Stimulated activated naive B cell treated with anti-CD40 and anti-IgM and Interleukin-4, amounts not matched to agents 10 μg/mL and 1 μg/mL and 100 μg/mL, for 72 hours (primary cell): ENCODE data around the gene FRMPD4.
A peak's percentile ranks its signal among the peaks of the same experiment; 100 is the strongest.
"Not testable (repeated sequence)": the region's sequence is repeated elsewhere in the genome, so short reads cannot be mapped to it uniquely, and the experiment has no call there.

ENCODE experiments used
- ATAC-seq, 2 donors: fragments of 150-1000 bp; cut with Tn5 transposase; replicated peaks; 2 replicates each; pipeline ENCODE4 v1.10.0; 2021; ENCODE audit warnings: moderate library complexity in 1 of 2
- DNase-seq: peaks from one replicate; pipeline ENCODE4 v3.0.0; 2021
- H3K27ac Mint-ChIP-seq: one replicate; pipeline ENCODE4 v1.8.0; 2022; ENCODE audit warnings: mild to moderate bottlenecking, mixed read lengths
- H3K27me3 Mint-ChIP-seq, 2 donors: one replicate each; pipeline ENCODE4 v1.8.0; 2022; ENCODE audit warnings: mixed read lengths in 2 of 2
- H3K36me3 Mint-ChIP-seq, 2 donors: one replicate each; pipeline ENCODE4 v1.8.0; 2022; ENCODE audit warnings: mixed read lengths in 2 of 2, mild to moderate bottlenecking in 1 of 2
- H3K4me1 Mint-ChIP-seq, 2 donors: one replicate each; pipeline ENCODE4 v1.8.0; 2022; ENCODE audit warnings: mixed read lengths in 2 of 2, mild to moderate bottlenecking in 1 of 2
- H3K4me3 Mint-ChIP-seq, 2 donors: one replicate each; pipeline ENCODE4 v1.8.0; 2022; ENCODE audit warnings: mild to moderate bottlenecking in 2 of 2, mixed read lengths in 2 of 2, moderate library complexity in 1 of 2
- H3K9me3 Mint-ChIP-seq, 2 donors: one replicate each; pipeline ENCODE4 v1.8.0; 2022; ENCODE audit warnings: mixed read lengths in 2 of 2, mild to moderate bottlenecking in 1 of 2

Gene FRMPD4

DNA sequence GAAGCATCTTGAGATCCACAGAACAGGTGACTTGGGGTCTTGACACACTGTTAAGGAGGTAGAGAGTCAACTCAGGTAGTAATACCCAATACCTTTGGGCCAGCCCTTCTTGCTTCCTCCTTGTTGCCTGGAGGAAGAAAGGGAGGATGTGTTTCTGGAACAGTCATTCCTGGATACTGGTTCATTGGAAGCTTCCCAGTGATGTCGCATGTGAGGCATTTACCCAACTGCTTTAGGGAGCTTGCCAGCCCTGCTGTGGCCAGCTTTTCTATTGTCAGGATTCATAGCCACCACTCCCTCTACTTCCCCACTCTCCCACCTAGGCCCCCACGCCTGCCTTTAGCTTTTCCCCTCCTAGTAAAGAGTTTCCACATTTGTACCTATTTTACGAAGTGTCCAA lies 342.7 kb downstream of the FRMPD4 start:
- H3K27ac Mint-ChIP-seq, result no peak overlapping the region
- ATAC-seq (no peak), DNase-seq (no peak)
- H3K4me3 Mint-ChIP-seq, result no peak overlapping the region
- H3K36me3 Mint-ChIP-seq, result no peaks in the 10 kb centered on the region
- H3K9me3 Mint-ChIP-seq, result peaks cover 0 to 6% of the 10 kb centered on the region in 2 donors
- H3K27me3 Mint-ChIP-seq, result peaks cover 0 to 6% of the 10 kb centered on the region in 2 donors
- H3K4me1 Mint-ChIP-seq, result no peaks in the 10 kb centered on the region

- Mint-ChIP-seq H3K36me3 (no peaks in the 10 kb centered on the region), H3K27ac (no peak overlapping the region), H3K4me1 (no peaks in the 10 kb centered on the region), H3K4me3 (no peak overlapping the region), H3K9me3 (no peaks in the 10 kb centered on the region), H3K27me3 (peaks cover 0 to 3% of the 10 kb centered on the region in 2 donors)
- DNase-seq (no peak), ATAC-seq (no peak)
Measured at GRCh38 chrX:12488220-12488619, 349.9 kb downstream of the FRMPD4 start.

- H3K4me1 Mint-ChIP-seq, result no peaks in the 10 kb centered on the region
- no peak overlapping the region for H3K27ac Mint-ChIP-seq
- peaks cover 0 to 3% of the 10 kb centered on the region in 2 donors for H3K27me3 Mint-ChIP-seq
- no peak overlapping the region for H3K4me3 Mint-ChIP-seq
- no peaks in the 10 kb centered on the region for H3K36me3 Mint-ChIP-seq
- DNase-seq (no peak), ATAC-seq (no peak)
- no peaks in the 10 kb centered on the region for H3K9me3 Mint-ChIP-seq
Measured at GRCh38 chrX:12488771-12489170, 350.5 kb downstream of the FRMPD4 start.

DNA sequence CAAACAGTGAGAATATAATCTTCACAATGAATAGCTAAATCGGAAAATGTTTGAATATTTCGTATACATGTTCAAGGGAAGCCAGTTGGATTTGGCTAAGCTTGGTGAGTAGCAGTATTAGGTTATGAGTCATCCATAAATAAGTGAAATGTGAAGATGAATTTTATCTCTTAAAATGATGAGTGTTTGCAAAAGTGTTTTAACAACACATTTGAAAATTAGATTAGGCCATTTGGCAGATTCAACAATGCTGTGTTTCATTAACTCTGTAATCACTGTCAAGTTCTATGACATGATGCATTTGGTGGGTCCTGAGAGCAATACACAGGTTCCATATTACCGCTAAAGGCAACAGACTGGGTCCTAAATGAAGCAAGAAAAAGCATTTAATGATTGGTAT lies 351.1 kb downstream of the FRMPD4 start:
- Mint-ChIP-seq H3K4me1 (no peaks in the 10 kb centered on the region), H3K4me3 (no peak overlapping the region), H3K36me3 (no peaks in the 10 kb centered on the region), H3K27me3 (peaks cover 0 to 3% of the 10 kb centered on the region in 2 donors), H3K27ac (no peak overlapping the region), H3K9me3 (no peaks in the 10 kb centered on the region)
- no peak for ATAC-seq
- DNase-seq, result no peak

DNA sequence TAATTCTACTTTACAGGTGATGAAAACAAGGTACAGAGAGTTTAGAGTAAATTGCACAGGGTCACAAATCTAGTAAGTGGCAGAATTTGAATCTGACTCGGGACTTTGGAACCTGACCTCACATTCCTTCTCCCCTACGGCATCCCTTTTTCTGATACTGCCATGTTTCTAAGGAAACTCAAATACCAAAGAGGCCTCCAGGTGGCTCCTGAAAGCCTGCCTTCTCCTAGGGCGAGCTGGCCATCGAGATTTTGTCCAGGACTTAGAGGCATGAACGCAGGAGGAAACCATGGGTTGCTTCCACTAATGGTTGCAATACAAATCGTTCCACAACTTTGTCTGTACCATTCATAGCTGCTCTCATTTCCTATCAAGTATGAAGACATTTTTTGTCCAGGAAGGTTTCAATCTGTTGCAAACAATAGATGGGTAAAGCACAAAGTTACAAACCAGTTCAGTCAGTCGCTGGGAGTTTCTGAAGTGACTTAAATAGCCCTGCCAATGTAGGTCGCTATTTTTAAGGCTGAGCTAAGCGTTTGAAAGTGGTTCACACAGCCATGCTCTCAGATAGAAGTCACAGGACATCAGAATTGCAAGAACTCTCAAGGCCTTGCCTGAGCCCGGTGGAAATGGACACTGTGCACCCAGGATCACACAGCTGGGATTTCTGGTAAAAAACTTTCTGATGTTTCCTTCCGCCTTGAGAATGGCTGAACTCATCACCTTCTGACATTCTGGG lies 356.3 kb downstream of the FRMPD4 start:
- no peak overlapping the region for H3K27ac Mint-ChIP-seq

GRCh38 chrX:12496343-12496742 lies 358.1 kb downstream of the FRMPD4 start:
- no peak for ATAC-seq
- Mint-ChIP-seq H3K9me3 (no peaks in the 10 kb centered on the region), H3K4me1 (peaks cover 3 to 11% of the 10 kb centered on the region in 2 donors), H3K27ac (no peak overlapping the region), H3K36me3 (no peaks in the 10 kb centered on the region), H3K4me3 (no peak overlapping the region), H3K27me3 (no peaks in the 10 kb centered on the region)
- no peak for DNase-seq

More for the DNA sequence above, 356.3 kb downstream of the FRMPD4 start:
- no peaks in the 10 kb centered on the region for H3K36me3 Mint-ChIP-seq
- H3K4me3 Mint-ChIP-seq, result no peak overlapping the region
- no peaks in the 10 kb centered on the region for H3K9me3 Mint-ChIP-seq
- H3K27me3 Mint-ChIP-seq, result peaks cover 0 to 3% of the 10 kb centered on the region in 2 donors
- H3K4me1 Mint-ChIP-seq, result peaks cover 3 to 11% of the 10 kb centered on the region in 2 donors
- DNase-seq, result no peak
- no peak for ATAC-seq

DNA sequence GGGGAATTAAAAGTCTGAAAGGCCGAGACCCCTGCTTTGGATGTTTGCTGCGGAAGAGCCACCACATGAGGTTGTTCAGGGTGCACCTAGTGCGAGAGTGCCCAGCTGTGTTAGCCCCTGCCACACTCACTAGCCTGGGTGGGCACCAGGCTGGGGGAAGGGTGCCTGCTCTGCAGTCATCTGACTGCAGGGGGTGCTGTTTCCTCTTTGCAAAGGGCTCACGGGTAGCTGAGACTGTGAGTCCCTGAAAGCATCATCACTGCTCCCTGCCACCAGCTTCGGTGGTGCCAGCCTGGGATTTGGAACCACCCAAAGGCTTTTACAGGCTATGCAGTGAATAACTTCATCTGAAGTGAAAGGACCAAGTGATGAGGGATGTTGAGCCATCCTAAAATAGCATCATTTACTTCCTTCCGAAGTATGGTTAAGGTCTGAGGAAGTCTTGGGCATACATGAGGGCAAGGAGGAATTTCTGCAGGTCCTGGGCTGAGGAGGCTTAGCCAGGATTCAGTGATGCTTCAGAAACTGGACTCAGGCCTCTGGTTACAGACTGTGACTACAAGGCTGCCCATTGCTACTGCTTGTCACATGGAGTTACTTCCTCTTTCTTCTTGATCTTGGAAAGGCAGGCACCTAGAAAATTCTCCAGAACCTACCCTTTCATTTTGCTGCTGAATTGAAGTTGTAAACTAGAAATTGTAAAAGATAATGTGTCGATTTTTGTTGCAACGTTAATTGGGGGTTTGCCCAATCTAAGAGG lies 359.7 kb downstream of the FRMPD4 start:
- Mint-ChIP-seq H3K36me3 (no peaks in the 10 kb centered on the region), H3K27ac (no peak overlapping the region), H3K4me1 (peaks cover 3 to 11% of the 10 kb centered on the region in 2 donors), H3K4me3 (no peak overlapping the region), H3K9me3 (no peaks in the 10 kb centered on the region), H3K27me3 (no peaks in the 10 kb centered on the region)
- peak; percentile 58 to 61 for ATAC-seq
- DNase-seq, result no peak

DNA sequence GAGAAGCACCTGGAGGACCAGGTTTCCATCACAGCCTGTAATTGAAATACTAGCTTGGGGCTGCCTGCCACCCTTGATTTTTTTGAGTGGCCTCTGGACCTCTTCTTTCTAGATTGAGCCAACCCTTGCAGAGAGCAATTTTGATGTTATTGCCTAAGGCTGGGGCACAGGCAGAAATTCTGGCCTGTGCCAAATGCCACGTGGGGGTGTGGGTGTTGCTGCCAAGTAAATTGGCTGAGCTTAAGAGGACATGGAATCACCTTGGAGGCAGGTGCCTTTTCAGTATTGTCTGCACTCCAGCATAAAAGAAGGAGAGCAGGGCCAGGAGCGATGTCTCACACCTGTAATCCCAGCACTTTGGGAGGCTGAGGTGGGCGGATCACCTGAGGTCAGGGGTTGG lies 366.9 kb downstream of the FRMPD4 start:
- Mint-ChIP-seq H3K4me3 (no peak overlapping the region), H3K27me3 (no peaks in the 10 kb centered on the region), H3K4me1 (no peaks in the 10 kb centered on the region), H3K9me3 (peaks cover 0 to 2% of the 10 kb centered on the region in 2 donors), H3K36me3 (no peaks in the 10 kb centered on the region), H3K27ac (no peak overlapping the region)
- ATAC-seq (no peak), DNase-seq (no peak)

DNA sequence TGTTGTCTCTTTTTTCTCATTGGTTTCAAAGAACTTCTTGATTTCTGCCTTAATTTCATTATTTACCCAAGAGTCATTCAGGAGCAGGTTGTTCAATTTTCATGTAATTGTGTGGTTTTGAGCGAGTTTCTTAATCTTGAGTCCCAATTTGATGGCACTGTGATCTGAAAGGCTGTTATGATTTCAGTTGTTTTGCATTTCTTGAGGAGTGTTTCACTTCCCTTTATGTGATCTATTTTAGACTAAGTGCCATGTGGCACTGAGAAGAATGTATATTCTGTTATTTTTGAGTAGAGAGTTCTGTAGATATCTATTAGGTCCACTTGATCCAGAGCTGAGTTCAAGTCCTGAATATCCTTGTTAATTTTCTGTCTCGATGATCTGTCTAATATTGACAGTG lies 377.1 kb downstream of the FRMPD4 start:
- peaks cover 10 to 25% of the 10 kb centered on the region in 2 donors for H3K36me3 Mint-ChIP-seq
- peak; percentile 71 to 84 for ATAC-seq
- peaks cover 15 to 37% of the 10 kb centered on the region in 2 donors for H3K9me3 Mint-ChIP-seq
- H3K4me3 Mint-ChIP-seq, result peak overlapping the region; percentile 3 to 17
- H3K4me1 Mint-ChIP-seq, result peaks cover 29 to 36% of the 10 kb centered on the region in 2 donors
- H3K27me3 Mint-ChIP-seq, DNase-seq, H3K27ac Mint-ChIP-seq: not testable (repeated sequence)

GRCh38 chrX:12526306-12526705 lies 388.0 kb downstream of the FRMPD4 start:
- Mint-ChIP-seq H3K27me3 (peaks cover 10 to 20% of the 10 kb centered on the region in 2 donors), H3K36me3 (peaks cover 0 to 3% of the 10 kb centered on the region in 2 donors), H3K4me1 (no peaks in the 10 kb centered on the region), H3K4me3 (no peak overlapping the region), H3K27ac (no peak overlapping the region), H3K9me3 (peaks cover 0 to 2% of the 10 kb centered on the region in 2 donors)
- no peak for ATAC-seq
- no peak for DNase-seq

- not testable (repeated sequence) for H3K4me3 Mint-ChIP-seq, ATAC-seq, H3K27me3 Mint-ChIP-seq
Measured at GRCh38 chrX:12538096-12538495, 399.8 kb downstream of the FRMPD4 start.

GRCh38 chrX:12542251-12542650 lies 404.0 kb downstream of the FRMPD4 start:
- H3K4me1 Mint-ChIP-seq, DNase-seq, H3K27ac Mint-ChIP-seq, H3K9me3 Mint-ChIP-seq, H3K4me3 Mint-ChIP-seq, H3K36me3 Mint-ChIP-seq, H3K27me3 Mint-ChIP-seq, ATAC-seq: not testable (repeated sequence)

More at GRCh38 chrX:12538096-12538495, 399.8 kb downstream of the FRMPD4 start:
- not testable (repeated sequence) for H3K4me1 Mint-ChIP-seq, H3K27ac Mint-ChIP-seq, H3K9me3 Mint-ChIP-seq, DNase-seq, H3K36me3 Mint-ChIP-seq

DNA sequence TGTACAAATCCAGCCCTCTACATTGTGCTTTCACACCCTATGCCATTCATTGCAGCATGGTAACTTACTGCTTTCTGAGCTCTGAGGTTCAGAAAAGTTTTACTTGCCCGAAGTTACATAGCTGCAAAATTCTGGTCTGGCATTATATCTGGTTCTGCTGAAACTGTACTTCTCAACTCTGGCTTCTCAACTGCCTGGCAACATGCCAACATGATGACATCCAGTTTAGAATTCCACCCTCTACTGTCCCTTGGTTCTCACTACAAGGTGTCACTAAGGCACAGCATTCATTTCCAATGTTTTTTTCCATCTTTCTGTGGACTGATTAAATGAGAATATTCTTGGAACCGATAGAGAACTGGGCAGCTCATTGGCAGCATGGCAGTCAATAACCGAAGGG lies 410.1 kb downstream of the FRMPD4 start:
- Mint-ChIP-seq H3K36me3 (no peaks in the 10 kb centered on the region), H3K27me3 (no peaks in the 10 kb centered on the region), H3K27ac (no peak overlapping the region), H3K9me3 (no peaks in the 10 kb centered on the region), H3K4me1 (no peaks in the 10 kb centered on the region), H3K4me3 (no peak overlapping the region)
- ATAC-seq (no peak), DNase-seq (no peak)

GRCh38 chrX:12548746-12549145 lies 410.5 kb downstream of the FRMPD4 start:
- Mint-ChIP-seq H3K36me3 (no peaks in the 10 kb centered on the region), H3K9me3 (no peaks in the 10 kb centered on the region), H3K4me1 (no peaks in the 10 kb centered on the region), H3K4me3 (no peak overlapping the region), H3K27ac (no peak overlapping the region), H3K27me3 (no peaks in the 10 kb centered on the region)
- DNase-seq, result no peak
- no peak for ATAC-seq

GRCh38 chrX:12554206-12554605 lies 415.9 kb downstream of the FRMPD4 start:
- Mint-ChIP-seq H3K4me3 (no peak overlapping the region), H3K4me1 (no peaks in the 10 kb centered on the region), H3K27me3 (peaks cover 0 to 7% of the 10 kb centered on the region in 2 donors), H3K36me3 (no peaks in the 10 kb centered on the region), H3K27ac (no peak overlapping the region), H3K9me3 (no peaks in the 10 kb centered on the region)
- ATAC-seq (no peak), DNase-seq (no peak)
